Psoas muscle (tissue), 8 donors: ENCODE data around the gene FKBP5. TPM values are rescaled to one million over a fixed set of nuclear protein-coding genes. Genes with fewer than 3 reads are reported as not detected.

Experiments used
- ATAC-seq, 4 donors: fragments of 200-7000 bp; cut with Tn5 transposase; one replicate each; pipeline ENCODE4 v1.9.1; 2020; ENCODE audit warnings: moderate library complexity in 3 of 4, mild to moderate bottlenecking in 2 of 4
- DNase-seq, 2 donors: peaks; one replicate each; pipeline ENCODE4 v3.0.0-alpha.2; 2020
- H3K27ac ChIP-seq: fragments of 200-600 bp; one replicate; pipeline ENCODE4 v1.8.0; 2022
- H3K27me3 ChIP-seq, 3 donors: fragments of 200-600 bp in 1 of 3; one replicate each; pipeline versions ENCODE4 v1.6.1 to v1.8.0; 2013 to 2022; ENCODE audit warnings: low read length in 2 of 3, mild to moderate bottlenecking in 2 of 3, moderate library complexity in 1 of 3; ENCODE audit not compliant: insufficient read depth in 3 of 3
- H3K36me3 ChIP-seq, 2 donors: fragments of 200-600 bp in 1 of 2; one replicate each; pipeline versions ENCODE4 v1.6.1 to v1.8.0; 2013 to 2022; ENCODE audit warnings: low read depth in 1 of 2, mild to moderate bottlenecking in 1 of 2, moderate library complexity in 1 of 2; ENCODE audit not compliant: insufficient read depth in 1 of 2
- H3K4me1 ChIP-seq: fragments of 200-600 bp; one replicate; pipeline ENCODE4 v1.8.0; 2022
- H3K4me3 ChIP-seq: fragments of 200-600 bp; one replicate; pipeline ENCODE4 v1.8.0; 2022; ENCODE audit warnings: mild to moderate bottlenecking
- H3K9me3 ChIP-seq: fragments of 200-600 bp; one replicate; pipeline ENCODE4 v1.8.0; 2022
- WGBS, 3 donors: extraction: QIAGEN DNeasy Blood & Tissue Kit; methylation state at CpG; one replicate each; pipeline versions ENCODE4 v1.1.6 to v1.1.7; 2013; 5-methylcytosine and 5-hydroxymethylcytosine counted together
- intact Hi-C, 2 donors: fragments of 100-400 bp; cut with DNase I; formaldehyde crosslinking; loops; one replicate each; pipeline versions ENCODE4 v1.11.0 to v1.14.2; 2022
- polyA plus RNA-seq, 3 donors: library from polyadenylated mRNA; stranded (reverse); fragments of 200-250 nt; gene quantifications; one replicate each; pipeline ENCODE4 v1.2.3, GENCODE V29; 2013
- total RNA-seq, 4 donors: library from RNA; stranded (reverse); fragmentation: NEBNext Ultra II Directional in 2 of 4; extraction: Animal tissue kit (Norgen Biotek cat#: 25700) in 2 of 4; gene quantifications; one replicate each; pipeline versions ENCODE4 v1.2.1 to v1.2.4, GENCODE V29; 2021 to 2023
- TF ChIP-seq, protein P1 (sequence below): fragments of 200-600 bp; IDR thresholded peaks from one replicate; pipeline ENCODE4 v1.8.0; 2022; ENCODE audit warnings: antibody characterized with exemption
- donor health status: healthy with polysubstance abuse.
- donor health status: DM: no; HTN: no; CAD: no; lungs with moderate emphysema.
- donor health status: Bipolar disorder and iron deficiency.
- donor health status: healthy.
- donor health status: DM: yes; HTN: yes; CAD: no.
- donor health status: DM: no; HTN: no; CAD: no.
- donor health status: DM: no; HTN: no; CAD: no.
- donor health status: DM: yes; HTN: yes; CAD: no.

The FKBP5 gene
- total and polyA plus RNA-seq, 7 donors: 56.5 to 1,905 (median 542) TPM

DNA sequence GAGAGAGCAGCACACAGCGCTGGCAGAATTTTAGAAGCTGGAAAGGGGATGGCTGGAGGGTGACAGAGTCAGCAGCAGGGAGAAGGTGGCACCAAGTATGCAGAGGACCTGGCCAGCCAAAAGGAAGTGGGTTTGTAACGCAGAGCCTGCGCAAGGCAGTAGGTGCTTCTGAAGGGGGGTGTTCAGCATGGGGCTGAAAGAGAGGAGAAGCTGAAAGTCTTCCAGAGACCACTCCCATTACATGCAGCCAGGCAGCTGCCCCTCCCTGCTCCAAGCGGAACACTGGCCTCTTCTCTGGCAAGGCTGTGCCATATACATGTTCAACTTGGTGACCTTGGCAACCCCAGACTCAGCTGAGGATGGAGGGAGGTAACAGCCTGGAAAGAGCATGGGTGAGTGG, 133.9 kb downstream of the FKBP5 start:
- WGBS, 3 donors: 89 to 99% (median 95%) methylated on average over 4 of the region's 4 CpGs

DNA sequence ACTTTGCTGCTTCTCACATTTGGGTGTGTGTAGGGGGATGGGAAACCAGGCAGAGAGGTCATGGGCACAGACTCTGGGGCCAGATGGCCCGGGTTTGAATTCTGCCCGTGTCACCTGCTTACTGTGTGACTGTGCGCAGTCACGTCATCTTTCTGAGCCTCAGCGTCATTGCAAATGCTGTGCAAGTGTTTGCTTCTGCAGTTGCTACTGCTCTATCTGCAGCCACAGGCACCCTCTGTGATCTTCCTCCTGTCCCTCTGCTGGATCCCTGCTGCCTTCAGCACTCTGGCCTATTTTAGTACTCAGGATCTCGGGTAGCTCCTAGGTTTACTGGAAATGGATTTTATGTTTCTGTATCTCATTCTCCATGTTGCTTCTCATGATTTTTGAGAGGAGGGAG, 135.4 kb downstream of the FKBP5 start:
- no peaks in the 10 kb centered on the region for H3K36me3 ChIP-seq
- intact Hi-C loops: loop anchor here in 1 of 2 donors (10.0 kb wide), 1 partner anchor 259 kb away; the partner anchor contains the start of gene DEF6
- H3K27me3 ChIP-seq: no peaks in the 10 kb centered on the region
- no peak overlapping the region for H3K4me3 ChIP-seq
- DNase-seq (no peak), ATAC-seq (no peak)
- TF ChIP-seq, protein P1, sequence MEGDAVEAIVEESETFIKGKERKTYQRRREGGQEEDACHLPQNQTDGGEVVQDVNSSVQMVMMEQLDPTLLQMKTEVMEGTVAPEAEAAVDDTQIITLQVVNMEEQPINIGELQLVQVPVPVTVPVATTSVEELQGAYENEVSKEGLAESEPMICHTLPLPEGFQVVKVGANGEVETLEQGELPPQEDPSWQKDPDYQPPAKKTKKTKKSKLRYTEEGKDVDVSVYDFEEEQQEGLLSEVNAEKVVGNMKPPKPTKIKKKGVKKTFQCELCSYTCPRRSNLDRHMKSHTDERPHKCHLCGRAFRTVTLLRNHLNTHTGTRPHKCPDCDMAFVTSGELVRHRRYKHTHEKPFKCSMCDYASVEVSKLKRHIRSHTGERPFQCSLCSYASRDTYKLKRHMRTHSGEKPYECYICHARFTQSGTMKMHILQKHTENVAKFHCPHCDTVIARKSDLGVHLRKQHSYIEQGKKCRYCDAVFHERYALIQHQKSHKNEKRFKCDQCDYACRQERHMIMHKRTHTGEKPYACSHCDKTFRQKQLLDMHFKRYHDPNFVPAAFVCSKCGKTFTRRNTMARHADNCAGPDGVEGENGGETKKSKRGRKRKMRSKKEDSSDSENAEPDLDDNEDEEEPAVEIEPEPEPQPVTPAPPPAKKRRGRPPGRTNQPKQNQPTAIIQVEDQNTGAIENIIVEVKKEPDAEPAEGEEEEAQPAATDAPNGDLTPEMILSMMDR: no peak
- H3K4me1 ChIP-seq: no peaks in the 10 kb centered on the region
- peaks cover 9% of the 10 kb centered on the region for H3K9me3 ChIP-seq
- WGBS, 3 donors: 76 to 86% (median 83%) methylated on average over 6 of the region's 6 CpGs
- H3K27ac ChIP-seq: no peak overlapping the region

More for the DNA sequence above, 133.9 kb downstream of the FKBP5 start:
- DNase-seq (no peak), ATAC-seq (no peak)
- Histone ChIP-seq H3K4me3 (no peak overlapping the region), H3K9me3 (peaks cover 9% of the 10 kb centered on the region), H3K36me3 (no peaks in the 10 kb centered on the region), H3K27me3 (no peaks in the 10 kb centered on the region), H3K27ac (no peak overlapping the region), H3K4me1 (no peaks in the 10 kb centered on the region)
- TF ChIP-seq, protein P1: no peak
- intact Hi-C loops: loop anchor here in 1 of 2 donors (10.0 kb wide), 1 partner anchor 260 kb away; the partner anchor contains the start of gene DEF6

DNA sequence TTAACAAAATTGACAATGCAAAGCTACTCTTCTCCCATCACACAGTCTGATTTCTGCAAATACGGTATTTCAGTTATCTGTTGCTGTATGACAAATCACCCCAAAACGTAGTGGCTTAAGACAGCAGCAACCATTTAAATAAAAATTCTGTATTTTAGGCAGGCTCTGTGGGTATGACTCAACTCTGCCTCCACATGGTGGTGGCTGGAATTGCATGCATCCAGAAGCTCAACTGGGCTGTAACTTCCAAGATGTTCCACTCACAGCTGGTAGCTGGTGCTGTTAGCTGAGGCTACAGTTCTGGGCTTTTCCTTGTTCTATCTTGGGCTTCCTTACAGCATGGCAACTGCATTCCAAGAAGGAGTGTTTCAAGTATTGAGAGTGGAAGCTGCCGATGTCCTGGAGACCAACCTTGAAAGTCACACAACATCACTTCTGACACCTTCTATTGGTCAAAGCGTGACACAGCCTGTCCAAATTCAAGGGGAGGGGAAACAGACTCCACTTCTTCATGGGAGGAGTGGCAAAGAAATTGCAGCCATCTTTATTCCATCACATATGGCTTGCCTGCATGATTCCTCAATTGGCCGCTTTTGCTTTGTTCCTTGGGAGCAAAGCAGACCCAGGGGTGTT, 136.3 kb downstream of the FKBP5 start:
- no peak overlapping the region for H3K4me3 ChIP-seq
- H3K27ac ChIP-seq: no peak overlapping the region
- no peaks in the 10 kb centered on the region for H3K4me1 ChIP-seq
- WGBS, 3 donors: 64 to 68% (median 68%) methylated on average over 5 of the region's 5 CpGs
- no peaks in the 10 kb centered on the region for H3K27me3 ChIP-seq
- DNase-seq (no peak), ATAC-seq (peak in 1 of 4 donors; percentile 31)
- TF ChIP-seq, protein P1: peak; percentile 63
- no peaks in the 10 kb centered on the region for H3K36me3 ChIP-seq
- intact Hi-C loops: loop anchor here in 1 of 2 donors (10.0 kb wide), 1 partner anchor 258 kb away; the partner anchor contains the start of gene DEF6
- H3K9me3 ChIP-seq: peaks cover 9% of the 10 kb centered on the region

DNA sequence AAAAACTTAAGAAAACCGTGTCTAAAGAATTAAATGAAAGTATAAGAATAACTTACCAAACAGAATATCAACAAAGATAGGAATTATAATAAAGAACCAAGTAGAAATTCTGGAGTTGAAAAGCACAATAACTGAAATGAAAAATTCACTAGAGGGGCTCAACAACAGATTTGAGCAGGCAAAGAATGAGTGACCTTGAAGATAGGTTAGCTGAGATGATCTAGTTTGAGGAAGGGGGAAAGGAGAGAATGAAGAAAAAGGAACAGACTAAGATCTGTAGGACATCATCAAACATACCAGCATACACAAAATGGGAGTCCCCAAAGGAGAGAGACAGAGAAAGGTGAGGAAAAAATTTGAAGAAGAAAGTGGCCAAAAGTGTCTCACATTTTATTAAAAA, 138.3 kb downstream of the FKBP5 start:
- H3K27ac ChIP-seq: no peak overlapping the region
- 66 to 70% (median 68%) methylated on average over 1 of the region's 1 CpG for WGBS, 3 donors
- H3K4me3 ChIP-seq: no peak overlapping the region
- DNase-seq (no peak), ATAC-seq (no peak)
- no peaks in the 10 kb centered on the region for H3K4me1 ChIP-seq
- intact Hi-C loops: loop anchor here in 1 of 2 donors (10.0 kb wide), 1 partner anchor 256 kb away; the partner anchor contains the start of gene DEF6
- peaks cover 0 to 7% (median 0%) of the 10 kb centered on the region in 3 donors for H3K27me3 ChIP-seq
- peaks cover 9% of the 10 kb centered on the region for H3K9me3 ChIP-seq
- no peaks in the 10 kb centered on the region for H3K36me3 ChIP-seq
- TF ChIP-seq, protein P1: no peak
